HG03571 (cell line): ENCODE results near the gene GDNF.

Experiments used
- ATAC-seq: cut with Tn5 transposase; IDR thresholded peaks from one replicate; pipeline ENCODE4 v1.9.1; 2021; ENCODE audit not compliant: unreplicated experiment

The GDNF gene

GRCh38 chr5:37847978-37848425 lies 8.2 kb upstream of the GDNF start:
- peak; percentile 59 for ATAC-seq

DNA sequence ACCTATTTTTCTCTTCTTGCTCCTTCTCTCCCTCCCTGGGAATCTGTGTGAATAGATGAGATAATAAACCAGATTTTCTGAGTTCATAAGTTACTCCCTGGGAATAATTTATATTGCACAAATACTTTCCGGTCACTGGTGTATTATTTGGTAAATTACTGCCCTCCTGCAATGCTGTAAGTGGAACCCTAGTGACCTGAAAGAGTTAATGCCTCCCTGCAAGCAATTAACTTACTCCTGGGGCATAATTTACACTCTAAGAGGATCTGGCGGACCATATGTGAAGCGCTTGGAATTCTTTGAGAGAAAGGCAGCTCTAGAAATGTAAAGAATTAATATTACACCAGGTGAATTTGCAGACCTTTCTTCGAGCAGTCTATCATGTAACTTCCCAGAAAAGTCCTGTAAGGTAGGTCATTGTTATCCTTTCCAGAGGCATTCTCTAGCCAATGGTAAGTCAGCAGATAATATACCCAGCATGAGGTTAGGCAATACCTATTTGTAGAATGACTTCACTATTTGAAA lies 7.0 kb upstream of the GDNF start:
- no peak for ATAC-seq

DNA sequence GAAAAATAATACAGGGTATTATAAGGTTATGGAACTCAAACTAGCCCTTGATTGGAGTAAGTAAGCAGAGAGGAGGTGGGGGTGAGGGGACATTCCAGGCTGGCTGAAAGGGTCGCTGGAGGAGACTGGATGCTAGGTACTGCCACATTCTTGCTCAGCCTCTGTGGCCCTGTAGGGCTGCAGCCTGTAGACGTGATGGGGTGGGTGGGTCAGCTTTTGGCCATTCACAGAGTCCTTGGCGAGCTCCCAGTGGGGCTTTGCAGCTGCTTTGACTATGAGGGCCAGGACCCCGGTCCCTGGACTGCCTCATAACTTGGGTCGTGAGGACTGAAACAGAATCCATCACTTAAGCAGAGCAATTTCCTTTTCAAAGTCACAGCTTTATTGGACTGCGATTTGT lies 4.2 kb upstream of the GDNF start:
- no peak for ATAC-seq

DNA sequence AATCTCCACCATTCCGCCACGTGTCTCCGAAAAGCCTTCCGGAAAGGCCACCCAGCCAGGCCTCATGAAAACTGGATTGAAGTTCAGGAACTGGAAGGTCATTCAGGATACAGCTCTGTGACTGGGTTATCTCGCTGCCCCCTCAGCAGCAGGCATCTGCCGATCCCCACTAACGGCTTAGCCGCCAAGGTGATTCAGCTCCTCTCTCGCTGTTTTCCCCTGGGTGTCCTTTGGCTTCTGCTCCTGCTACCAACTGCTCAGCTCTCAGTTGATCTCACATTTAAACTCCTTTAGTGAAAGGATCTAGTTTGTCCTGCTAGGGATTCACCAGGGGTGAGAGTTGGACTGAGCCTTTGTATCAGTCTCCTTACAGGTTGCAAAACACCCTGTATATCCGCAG lies 2.2 kb upstream of the GDNF start:
- ATAC-seq = no peak

- ATAC-seq = no peak
These were observed 1.4 kb upstream of the GDNF start for GRCh38 chr5:37841203-37841602.

DNA sequence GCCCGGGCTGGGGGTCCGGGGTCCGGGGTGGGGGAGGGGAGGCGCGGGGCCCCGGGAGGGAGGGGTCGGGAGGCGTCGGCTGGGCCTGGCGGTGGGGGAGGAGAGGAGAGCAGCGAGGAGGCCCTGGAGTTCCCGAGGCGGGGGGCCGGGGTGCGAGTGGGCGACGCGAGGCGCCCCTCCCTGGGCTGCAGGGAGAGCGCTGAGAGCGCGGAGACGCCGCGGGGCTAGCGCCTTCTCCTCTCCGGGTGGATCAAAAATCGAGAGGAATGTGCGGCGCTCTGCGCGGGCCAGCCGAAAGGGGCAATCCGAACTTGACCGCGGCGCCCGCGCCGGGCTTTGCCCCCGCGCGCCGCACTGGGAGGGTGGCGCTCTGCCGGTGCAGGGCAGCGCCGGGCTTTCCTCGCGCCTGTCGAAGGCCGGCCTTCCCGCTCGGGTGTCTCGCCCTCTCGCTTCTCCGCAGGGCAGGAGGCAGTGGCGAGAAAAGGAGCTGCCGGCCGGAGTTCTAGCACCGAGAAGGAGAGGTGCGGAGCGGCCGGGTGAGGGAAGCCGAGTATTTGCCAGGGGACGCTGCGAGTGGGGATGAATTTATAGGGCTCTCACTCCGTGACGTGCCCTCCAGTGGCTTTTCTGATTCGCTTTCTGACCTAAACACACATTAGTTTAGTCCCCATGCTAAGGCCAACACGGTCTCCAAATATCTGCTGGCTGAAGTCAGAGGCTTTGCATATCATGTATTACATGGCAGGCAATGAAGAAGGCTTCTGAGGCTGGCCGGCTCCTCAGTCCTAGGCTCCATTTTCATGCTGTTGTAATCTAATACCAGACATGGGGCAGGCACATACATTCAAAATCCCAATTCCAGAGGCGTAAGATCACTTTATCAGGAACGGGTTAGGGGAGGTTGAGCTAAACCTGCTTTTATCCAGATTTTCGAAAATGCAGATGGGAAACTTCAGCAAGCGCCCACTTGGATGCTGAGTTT lies 503 bp upstream of the GDNF start:
- no peak for ATAC-seq

GRCh38 chr5:37838933-37839341 lies 904 bp downstream of the GDNF start:
- no peak for ATAC-seq

- no peak for ATAC-seq
These were observed 1.5 kb downstream of the GDNF start for GRCh38 chr5:37838152-37838932.

GRCh38 chr5:37837414-37838032 lies 2.3 kb downstream of the GDNF start:
- peak; percentile 75 for ATAC-seq

GRCh38 chr5:37836592-37837413 lies 3.0 kb downstream of the GDNF start:
- ATAC-seq = peak; percentile 9

GRCh38 chr5:37836235-37836591 lies 3.6 kb downstream of the GDNF start:
- ATAC-seq = no peak

GRCh38 chr5:37835380-37835973 lies 4.4 kb downstream of the GDNF start:
- ATAC-seq = no peak

DNA sequence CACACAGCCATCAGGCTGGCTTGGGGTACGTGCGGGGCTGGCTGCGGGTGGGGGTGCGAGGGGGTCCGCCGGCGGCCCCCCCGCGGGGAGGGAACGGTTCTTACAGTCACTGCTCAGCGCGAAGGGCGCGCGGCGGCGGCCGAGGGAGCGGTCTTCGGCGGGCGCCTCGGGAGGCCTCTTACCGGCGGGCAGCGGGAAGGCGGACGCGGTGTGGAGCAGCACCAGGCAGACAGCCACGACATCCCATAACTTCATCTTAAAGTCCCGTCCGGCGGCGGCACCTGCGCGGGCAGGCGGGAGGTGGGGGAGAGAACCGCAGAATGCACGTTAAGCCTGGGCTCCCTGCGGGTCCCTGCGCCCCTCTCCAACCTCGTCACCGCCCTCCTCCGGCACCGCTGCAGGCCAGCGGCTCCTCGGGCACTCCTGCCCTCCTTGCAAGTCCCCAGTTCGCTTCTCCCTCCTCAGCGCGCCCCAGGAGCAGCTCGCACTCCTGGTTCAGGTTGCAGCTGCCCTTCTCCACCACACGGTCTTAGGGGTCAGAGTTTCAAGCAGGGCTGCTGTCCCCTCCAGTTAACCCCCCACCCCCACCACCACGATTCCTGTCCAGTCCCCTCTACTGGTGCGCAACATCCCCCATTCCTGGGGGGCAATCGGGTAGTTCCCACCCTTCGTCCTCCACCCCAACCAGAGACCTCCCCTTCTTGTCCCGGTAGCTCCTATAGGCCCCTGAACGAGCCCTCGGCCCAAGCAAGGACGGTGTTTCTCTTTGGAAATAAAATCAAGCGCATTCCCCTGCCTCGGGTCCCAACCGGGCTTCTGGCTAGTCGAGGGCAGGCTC lies 5.1 kb downstream of the GDNF start:
- ATAC-seq = no peak

DNA sequence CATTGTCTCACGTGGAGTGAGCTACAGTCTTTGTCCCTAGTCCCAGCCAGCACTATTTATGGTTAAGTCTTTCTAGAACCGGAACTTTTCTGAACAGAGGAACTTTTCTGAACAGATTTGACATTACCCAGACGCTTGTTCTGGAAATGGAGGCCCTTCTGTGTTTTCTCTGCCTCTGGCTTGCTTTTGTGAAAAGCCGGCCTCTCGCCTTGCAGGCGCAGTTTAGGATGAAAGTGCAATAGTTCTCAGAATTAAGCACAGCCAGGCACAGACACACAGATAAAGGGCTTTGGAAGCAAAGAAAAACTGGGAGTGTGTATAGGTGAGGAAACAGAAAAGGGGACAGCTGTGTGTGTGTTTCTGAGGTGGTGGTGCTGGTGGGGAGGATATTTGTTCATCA lies 5.9 kb downstream of the GDNF start:
- no peak for ATAC-seq

DNA sequence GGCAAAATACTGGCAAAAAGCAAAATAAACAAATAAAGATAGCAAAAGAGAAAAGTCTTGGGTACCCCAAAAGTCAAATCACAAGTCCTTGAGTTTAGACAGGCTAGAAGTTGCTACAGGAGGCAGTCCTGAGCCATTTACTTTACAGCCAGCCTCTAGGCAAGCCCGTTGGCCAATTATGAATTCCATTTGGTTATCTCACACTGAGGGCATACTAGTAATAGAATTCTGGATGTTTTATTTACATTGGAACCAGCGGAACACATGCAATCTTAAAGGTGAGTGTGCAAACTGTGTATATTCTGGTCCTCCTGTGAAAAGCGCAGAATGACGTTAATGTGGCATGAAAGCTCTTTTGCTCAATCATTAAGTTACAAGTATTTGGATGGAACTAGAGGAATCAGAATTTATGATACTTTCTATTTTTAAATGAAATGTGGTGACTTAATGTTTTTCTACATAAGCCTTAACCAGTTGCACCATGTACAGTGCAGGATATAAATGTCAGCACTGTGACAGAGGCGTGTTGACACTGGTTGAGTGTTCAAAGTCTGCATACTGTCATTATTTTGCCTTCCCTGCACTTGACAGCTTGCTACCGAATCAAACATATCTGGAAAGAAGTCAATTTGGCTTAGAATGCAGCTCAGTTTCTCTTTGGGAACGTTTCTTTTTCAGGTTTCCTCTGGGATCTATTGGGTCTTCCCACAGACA lies 7.9 kb downstream of the GDNF start:
- no peak for ATAC-seq

DNA sequence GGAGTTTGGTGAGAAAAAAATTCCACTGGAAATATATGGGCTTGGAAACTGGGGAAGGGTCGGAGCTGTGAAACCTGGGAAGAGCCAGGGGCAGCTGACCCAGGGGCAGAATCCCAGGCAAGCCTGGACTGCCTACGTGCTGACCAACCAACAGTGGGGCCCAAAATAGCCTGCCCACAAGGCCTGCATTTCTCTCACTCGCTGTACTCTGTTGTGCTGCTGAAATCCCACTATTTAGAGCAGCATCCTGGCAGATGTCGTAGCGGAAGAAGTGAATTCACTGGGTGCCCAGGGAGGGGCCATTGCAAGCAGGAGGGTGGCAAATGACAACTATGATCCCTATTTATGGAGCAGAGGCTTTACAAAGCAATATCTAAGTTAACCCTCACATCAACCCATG lies 9.5 kb downstream of the GDNF start:
- no peak for ATAC-seq

- ATAC-seq = no peak
These were observed 14.4 kb downstream of the GDNF start for GRCh38 chr5:37825334-37825915.
